Stomach (tissue), 19 donors: ENCODE measurements around the gene SYT12. TPM values are rescaled to one million over a fixed set of nuclear protein-coding genes. Genes with fewer than 3 reads are reported as not detected.
A peak's percentile ranks its signal among the peaks of the same experiment; 100 is the strongest.

Source experiments
- DNase-seq, 2 donors: peaks; one replicate each; pipeline versions ENCODE4 v3.0.0 to v3.0.0-alpha.2; 2013 to 2019
- H3K27ac ChIP-seq, 5 donors: fragments of 200-600 bp in 4 of 5; sonication (generic) in 4 of 5; one replicate each; pipeline ENCODE4 v1.5.1; 2013 to 2019; ENCODE audit warnings: mild to moderate bottlenecking in 1 of 5, moderate library complexity in 1 of 5
- H3K27me3 ChIP-seq, 3 donors: fragments of 200-600 bp; sonication (generic); one replicate each; pipeline ENCODE4 v1.5.1; 2017 to 2019; ENCODE audit warnings: mixed run types in 1 of 3
- H3K36me3 ChIP-seq, 4 donors: fragments of 200-600 bp; sonication (generic); 1 replicate in 3 of 4; 2 replicates in 1 of 4; pipeline ENCODE4 v1.5.1; 2016 to 2019
- H3K4me1 ChIP-seq, 4 donors: fragments of 200-600 bp; sonication (generic); one replicate each; pipeline ENCODE4 v1.5.1; 2016 to 2019
- H3K4me3 ChIP-seq, 4 donors: fragments of 200-600 bp; sonication (generic) in 3 of 4; one replicate each; pipeline ENCODE4 v1.5.1; 2016 to 2019; ENCODE audit warnings: mild to moderate bottlenecking in 1 of 4
- H3K9me3 ChIP-seq, 4 donors: fragments of 200-600 bp; sonication (generic); one replicate each; pipeline ENCODE4 v1.5.1; 2016 to 2019
- EP300 ChIP-seq: sonication (generic); formaldehyde crosslinking; IDR thresholded peaks from one replicate; pipeline ENCODE4 v1.6.1; 2017; ENCODE audit warnings: antibody characterized with exemption
- POLR2A ChIP-seq, 4 donors: fragments of 450-650 bp; IDR thresholded peaks; one replicate each; pipeline ENCODE4 v1.6.1; 2016; ENCODE audit warnings: antibody characterized with exemption in 4 of 4, control low read depth in 2 of 4, mild to moderate bottlenecking in 1 of 4, moderate library complexity in 1 of 4
- POLR2AphosphoS5 ChIP-seq, 3 donors: sonication (generic); formaldehyde crosslinking; IDR thresholded peaks; one replicate each; pipeline ENCODE4 v1.6.1; 2016; ENCODE audit warnings: antibody characterized with exemption in 3 of 3
- WGBS, 5 donors: extraction: QIAGEN DNeasy Blood & Tissue Kit in 3 of 5; methylation state at CpG; one replicate each; pipeline versions ENCODE4 v1.1.5 to v1.1.7; 2013 to 2018; 5-methylcytosine and 5-hydroxymethylcytosine counted together
- intact Hi-C: fragments of 100-400 bp; cut with DNase I; formaldehyde crosslinking; loops from one replicate; pipeline ENCODE4 v1.15.1; 2023; ENCODE audit warnings: low total_unique reads
- long read RNA-seq, 10 donors: transcript quantifications; one replicate each; lab custom pipeline, GENCODE V29; 2026
- polyA plus RNA-seq, 3 donors: library from polyadenylated mRNA; stranded (reverse); fragments of 200-250 nt; gene quantifications; one replicate each; pipeline ENCODE4 v1.2.3, GENCODE V29; 2013
- total RNA-seq, 5 donors: library from RNA; depleted of rRNA; stranded (reverse); fragments of >200 nt; gene quantifications; one replicate each; pipeline versions ENCODE4 v1.1.0 to v1.2.3, GENCODE V29; 2014 to 2016
- TF ChIP-seq, protein P1 (sequence below), 7 experiments: fragments of 450-650 bp in 4 of 7; fragments of 200-600 bp in 3 of 7; sonication (generic) in 3 of 7; IDR thresholded peaks; one replicate each; pipeline ENCODE4 v1.5.1; 2016 to 2019; ENCODE audit warnings: antibody characterized with exemption in 7 of 7, control low read depth in 2 of 7, mild to moderate bottlenecking in 1 of 7
- donor health status: healthy with polysubstance abuse.
- donor health status: Bipolar disorder and iron deficiency.
- donor health status: healthy.

SYT12 gene, protein sequence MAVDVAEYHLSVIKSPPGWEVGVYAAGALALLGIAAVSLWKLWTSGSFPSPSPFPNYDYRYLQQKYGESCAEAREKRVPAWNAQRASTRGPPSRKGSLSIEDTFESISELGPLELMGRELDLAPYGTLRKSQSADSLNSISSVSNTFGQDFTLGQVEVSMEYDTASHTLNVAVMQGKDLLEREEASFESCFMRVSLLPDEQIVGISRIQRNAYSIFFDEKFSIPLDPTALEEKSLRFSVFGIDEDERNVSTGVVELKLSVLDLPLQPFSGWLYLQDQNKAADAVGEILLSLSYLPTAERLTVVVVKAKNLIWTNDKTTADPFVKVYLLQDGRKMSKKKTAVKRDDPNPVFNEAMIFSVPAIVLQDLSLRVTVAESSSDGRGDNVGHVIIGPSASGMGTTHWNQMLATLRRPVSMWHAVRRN
- total RNA-seq: not detected
- polyA plus RNA-seq: 1 to 10 TPM in 1 of 3 donors, under 1 TPM in 2; 0.31 to 1.1 (median 0.45) TPM
- long read RNA-seq, donor 1: 0 reads
- long read RNA-seq, donor 2: 0 reads
- long read RNA-seq, donor 3: 0 reads
- long read RNA-seq, donor 4: 0 reads
- long read RNA-seq, donor 5: 0 reads
- long read RNA-seq, donor 6: 0 reads
- long read RNA-seq, donor 7: 0 reads
- long read RNA-seq, donor 8: 0 reads
- long read RNA-seq, donor 9: 0 reads
- long read RNA-seq, donor 10: 0 reads

DNA sequence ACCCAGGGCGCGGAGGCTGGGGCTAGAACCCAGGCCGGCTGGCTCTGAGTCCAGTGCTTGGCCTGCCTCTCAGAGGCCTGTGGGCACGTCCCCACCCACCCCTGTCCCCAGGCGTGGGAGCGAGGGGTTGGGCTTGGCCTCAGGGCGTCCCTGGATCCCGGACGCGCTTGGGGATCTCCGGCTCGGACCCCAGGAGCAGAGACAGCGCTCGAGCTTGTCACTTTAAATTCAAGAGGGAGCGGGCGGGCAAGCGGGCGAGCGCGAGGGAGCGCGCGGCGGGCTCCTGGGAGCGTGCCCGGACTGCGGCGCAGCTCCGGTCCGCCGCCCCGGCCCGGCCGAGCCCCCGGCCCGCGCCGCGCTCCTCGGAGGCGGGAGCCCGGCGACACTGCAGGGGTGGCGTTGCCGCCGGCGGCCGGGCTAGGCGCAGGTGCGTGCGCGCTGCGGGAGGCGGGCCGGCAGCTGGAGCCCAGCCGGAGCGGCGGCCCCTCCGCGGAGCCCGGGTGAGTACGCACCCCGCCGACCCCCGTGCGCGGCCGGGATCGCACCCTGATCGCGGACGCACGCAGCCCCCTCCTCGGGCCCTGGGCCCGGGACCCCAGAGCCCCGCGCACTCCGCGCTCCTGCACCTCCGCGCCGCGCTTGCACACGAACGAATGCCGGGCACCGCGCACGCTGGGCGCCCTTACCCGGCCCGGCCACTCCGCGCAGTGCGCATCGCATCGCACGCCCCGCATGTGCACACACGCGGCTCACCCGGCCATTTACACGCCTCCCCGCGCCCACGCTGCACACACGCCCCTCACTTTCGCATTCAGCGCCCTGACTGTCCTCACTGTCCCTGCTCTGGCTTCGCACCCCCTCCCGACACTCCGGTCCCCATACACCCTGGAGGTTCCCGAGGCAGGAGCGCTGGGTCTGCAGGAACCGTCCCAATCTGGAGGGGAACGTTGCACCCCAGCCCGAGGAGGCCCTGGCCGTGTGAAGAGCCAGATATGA lies at the start of gene SYT12:
TSS of gene SYT12 (plus strand) at position 174 of the 996 bp plus-strand sequence. CDS start 7,011 bp downstream, outside the sequence.
- no peaks in the 10 kb centered on the region for H3K36me3 ChIP-seq
- H3K9me3 ChIP-seq: no peaks in the 10 kb centered on the region
- H3K4me1 ChIP-seq: peaks cover 19 to 32% (median 22%) of the 10 kb centered on the region in 4 donors
- peak in 1 of 2 donors; percentile 46 for DNase-seq
- TF ChIP-seq POLR2A (IDR thresholded peaks at IDR 0.05) (no peak), EP300 (no peak)
- TF ChIP-seq, protein P1, sequence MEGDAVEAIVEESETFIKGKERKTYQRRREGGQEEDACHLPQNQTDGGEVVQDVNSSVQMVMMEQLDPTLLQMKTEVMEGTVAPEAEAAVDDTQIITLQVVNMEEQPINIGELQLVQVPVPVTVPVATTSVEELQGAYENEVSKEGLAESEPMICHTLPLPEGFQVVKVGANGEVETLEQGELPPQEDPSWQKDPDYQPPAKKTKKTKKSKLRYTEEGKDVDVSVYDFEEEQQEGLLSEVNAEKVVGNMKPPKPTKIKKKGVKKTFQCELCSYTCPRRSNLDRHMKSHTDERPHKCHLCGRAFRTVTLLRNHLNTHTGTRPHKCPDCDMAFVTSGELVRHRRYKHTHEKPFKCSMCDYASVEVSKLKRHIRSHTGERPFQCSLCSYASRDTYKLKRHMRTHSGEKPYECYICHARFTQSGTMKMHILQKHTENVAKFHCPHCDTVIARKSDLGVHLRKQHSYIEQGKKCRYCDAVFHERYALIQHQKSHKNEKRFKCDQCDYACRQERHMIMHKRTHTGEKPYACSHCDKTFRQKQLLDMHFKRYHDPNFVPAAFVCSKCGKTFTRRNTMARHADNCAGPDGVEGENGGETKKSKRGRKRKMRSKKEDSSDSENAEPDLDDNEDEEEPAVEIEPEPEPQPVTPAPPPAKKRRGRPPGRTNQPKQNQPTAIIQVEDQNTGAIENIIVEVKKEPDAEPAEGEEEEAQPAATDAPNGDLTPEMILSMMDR (IDR thresholded peaks at IDR 0.05): no peak
- 1 to 3% (median 2%) methylated on average over 23 to 118 of the region's 118 CpGs for WGBS, 5 donors
- peaks cover 0 to 39% (median 25%) of the 10 kb centered on the region in 3 donors for H3K27me3 ChIP-seq
- H3K27ac ChIP-seq: no peak within 1 kb of the TSS
- intact Hi-C loops: no loop called here
- peak within 1 kb of the TSS; percentile 49 to 61 (median 52) for H3K4me3 ChIP-seq

DNA sequence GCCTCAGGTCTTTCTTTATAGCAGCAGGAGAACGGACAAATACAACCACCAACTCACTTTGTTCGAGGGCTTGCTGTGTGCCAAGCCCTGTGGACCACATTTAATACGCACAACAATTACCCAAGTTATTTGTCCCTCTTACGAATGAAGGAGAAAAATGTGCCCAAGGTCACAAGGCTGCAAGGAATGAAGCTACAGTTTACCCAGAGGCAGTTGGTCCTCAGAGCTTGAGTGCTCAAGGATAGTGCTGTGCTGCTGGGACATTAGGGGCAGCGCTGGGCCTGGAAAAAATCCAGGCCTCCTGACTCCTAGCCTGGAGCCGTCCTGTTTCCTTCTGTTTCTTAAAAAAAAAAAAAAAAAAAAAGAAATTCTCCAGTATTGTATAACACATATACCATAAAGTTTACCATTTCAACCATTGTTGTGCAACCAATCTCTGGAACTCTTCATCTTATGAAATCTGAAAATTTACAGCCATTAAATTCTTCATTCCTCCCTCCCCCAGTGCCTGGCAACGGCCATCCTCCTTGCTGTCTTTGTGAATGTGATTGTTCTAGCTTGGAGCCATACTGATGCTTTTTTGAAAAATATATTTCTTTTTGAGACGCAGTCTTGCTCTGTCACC lies 48.9 kb upstream of the SYT12 start:
- TF ChIP-seq EP300 (no peak), POLR2A (IDR thresholded peaks at IDR 0.05) (no peak), POLR2AphosphoS5 (IDR thresholded peaks at IDR 0.05) (no peak)
- TF ChIP-seq, protein P1 (IDR thresholded peaks at IDR 0.05): no peak
- WGBS, 5 donors: 79 to 84% (median 81%) methylated on average over 8 of the region's 8 CpGs
- peaks cover 0 to 3% (median 0%) of the 10 kb centered on the region in 4 donors for H3K4me1 ChIP-seq

DNA sequence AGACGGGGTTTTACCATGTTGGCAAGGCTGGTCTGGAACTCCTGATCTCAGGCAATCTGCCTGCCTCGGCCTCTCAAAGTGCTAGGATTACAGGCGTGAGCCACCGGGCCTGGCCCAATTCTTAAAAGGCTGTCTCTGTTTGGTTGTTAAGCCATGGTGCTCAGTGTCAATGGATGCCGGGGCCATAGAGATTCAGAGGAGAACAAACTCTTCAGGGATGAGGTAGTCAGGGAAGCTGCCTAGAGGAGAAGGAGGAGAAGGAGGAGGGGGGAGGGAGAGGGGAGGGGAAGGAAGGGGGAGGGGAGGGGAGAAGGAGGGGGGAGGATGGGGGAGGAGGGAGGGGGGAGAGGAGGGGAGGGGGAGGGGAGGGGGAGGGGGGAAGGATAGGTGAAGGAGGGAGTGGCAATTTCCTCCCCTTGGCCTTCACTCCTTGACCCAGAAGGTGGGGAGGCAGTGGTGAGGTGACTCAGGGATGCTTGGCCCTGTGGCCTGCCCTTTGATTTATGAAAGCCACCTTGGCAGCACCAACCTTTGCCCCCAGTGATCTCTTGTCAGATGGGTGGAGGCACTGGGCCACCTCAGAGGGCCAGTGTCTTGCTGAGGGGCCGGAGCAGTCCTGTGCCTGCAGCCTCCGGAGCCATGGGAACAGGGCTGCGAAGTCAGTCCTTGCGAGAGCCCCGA lies 48.1 kb upstream of the SYT12 start, which contains the start of gene C11orf86:
TSS of gene C11orf86 (plus strand) at position 581 of the 681 bp plus-strand sequence. CDS start at position 640, 59 bp downstream.
- 82 to 88% (median 88%) methylated on average over 5 to 10 of the region's 10 CpGs for WGBS, 5 donors
- peaks cover 0 to 3% (median 0%) of the 10 kb centered on the region in 4 donors for H3K4me1 ChIP-seq
- peaks cover 0 to 10% (median 0%) of the 10 kb centered on the region in 3 donors for H3K27me3 ChIP-seq
- intact Hi-C loops: no loop called here
- DNase-seq: no peak
- no peak within 1 kb of the TSS for H3K4me3 ChIP-seq
- TF ChIP-seq POLR2AphosphoS5 (IDR thresholded peaks at IDR 0.05) (no peak), EP300 (no peak)
- peaks cover 7 to 20% (median 12%) of the 10 kb centered on the region in 4 donors for H3K9me3 ChIP-seq
- H3K27ac ChIP-seq: no peak within 1 kb of the TSS
- no peaks in the 10 kb centered on the region for H3K36me3 ChIP-seq

More for the DNA sequence above, 48.9 kb upstream of the SYT12 start:
- Histone ChIP-seq H3K4me3 (no peak overlapping the region), H3K36me3 (no peaks in the 10 kb centered on the region), H3K9me3 (peaks cover 0 to 12% (median 5%) of the 10 kb centered on the region in 4 donors), H3K27ac (no peak overlapping the region), H3K27me3 (peaks cover 0 to 10% (median 0%) of the 10 kb centered on the region in 3 donors)
- no peak for DNase-seq
- intact Hi-C loops: no loop called here
